SK-N-SH treated with all-trans-retinoic acid at 6 μM for 48 hours (cell line): ENCODE measurements around the gene LPXN.

Experiments used
- ARNTL ChIP-seq: fragments of 450-650 bp; formaldehyde crosslinking; IDR thresholded peaks from 2 replicates; pipeline ENCODE4 v1.5.0; 2020; ENCODE audit warnings: low read depth, mild to moderate bottlenecking, moderate library complexity, borderline replicate concordance
- GLIS3 ChIP-seq: fragments of 250-450 bp; sonication (Bioruptor Pico); IDR thresholded peaks from 2 replicates; pipeline ENCODE4 v1.5.0; 2020; ENCODE audit warnings: mild to moderate bottlenecking, moderate library complexity
- OSR1 ChIP-seq: fragments of 250-450 bp; sonication (Bioruptor Pico); IDR thresholded peaks from 2 replicates; pipeline ENCODE4 v1.8.0; 2022; ENCODE audit warnings: moderate library complexity, mild to moderate bottlenecking, inconsistent platforms
- PATZ1 ChIP-seq: fragments of 250-450 bp; sonication (Bioruptor Pico); IDR thresholded peaks from 2 replicates; pipeline ENCODE4 v1.8.0; 2020; ENCODE audit warnings: mild to moderate bottlenecking, moderate library complexity, borderline replicate concordance
- PPARA ChIP-seq: fragments of 250-450 bp; sonication (Bioruptor Pico); IDR thresholded peaks from 2 replicates; pipeline ENCODE4 v1.5.0; 2020; ENCODE audit warnings: mild to moderate bottlenecking, borderline replicate concordance
- SNAI2 ChIP-seq: fragments of 250-450 bp; sonication (Bioruptor Pico); IDR thresholded peaks from 2 replicates; pipeline ENCODE4 v1.5.0; 2020; ENCODE audit warnings: mild to moderate bottlenecking, moderate library complexity
- TCF4 ChIP-seq: fragments of 250-450 bp; sonication (Bioruptor Pico); IDR thresholded peaks from 2 replicates; pipeline ENCODE4 v1.8.0; 2021; ENCODE audit warnings: mild to moderate bottlenecking, moderate library complexity, borderline replicate concordance
- TSHZ2 ChIP-seq: fragments of 250-450 bp; sonication (Bioruptor Pico); IDR thresholded peaks from 2 replicates; pipeline ENCODE4 v1.5.0; 2020; ENCODE audit warnings: mild to moderate bottlenecking, moderate library complexity
- ZFP3 ChIP-seq: fragments of 250-450 bp; sonication (Bioruptor Pico); IDR thresholded peaks from 2 replicates; pipeline ENCODE4 v1.5.0; 2020; ENCODE audit warnings: mild to moderate bottlenecking, moderate library complexity
- ZFP30 ChIP-seq: fragments of 450-650 bp; formaldehyde crosslinking; IDR thresholded peaks from 2 replicates; pipeline ENCODE4 v1.5.0; 2022; ENCODE audit warnings: mild to moderate bottlenecking, moderate library complexity

DNA sequence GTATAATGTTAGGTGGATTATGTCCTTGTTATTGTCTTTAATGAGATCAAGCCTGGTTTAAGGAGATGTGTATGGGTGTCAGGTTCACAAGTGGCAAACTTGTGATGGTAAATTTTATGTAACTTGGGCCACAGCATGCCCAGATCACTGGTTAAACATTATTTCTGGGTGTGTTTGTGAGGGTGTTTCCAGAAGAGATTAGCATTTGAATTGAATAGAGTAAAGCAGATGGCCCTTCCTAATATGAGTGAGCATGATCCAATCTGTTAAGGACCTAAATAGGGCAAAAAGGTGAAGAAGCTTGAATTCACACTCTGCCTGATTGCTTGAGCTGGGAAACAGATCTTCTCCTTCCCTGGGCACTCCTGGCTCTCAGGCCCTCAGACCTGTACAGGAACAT is 88.5 kb downstream of the LPXN start:
- TF ChIP-seq ARNTL (CRISPR knock-in tag) (no peak), TSHZ2 (CRISPR knock-in tag) (no peak), GLIS3 (CRISPR knock-in tag) (no peak), ZFP3 (CRISPR knock-in tag) (no peak), ZFP30 (no peak), SNAI2 (CRISPR knock-in tag) (no peak), TCF4 (no peak), PPARA (CRISPR knock-in tag) (no peak), PATZ1 (no peak), OSR1 (CRISPR knock-in tag) (no peak)
